ENCODE measurements around the gene ATP2C2.

- no peak for TF ChIP-seq BRCA1 (IDR thresholded peaks at IDR 0.05; ENCODE audit: low read depth, low read length)
- TF ChIP-seq CTCF (IDR thresholded peaks at IDR 0.05; ENCODE audit: control extremely low read depth in 1 of 3, insufficient read depth in 1 of 3, low read depth in 1 of 3, low read length in 3 of 3): no peak
- no peak for TF ChIP-seq ATF2 (IDR thresholded peaks at IDR 0.05; ENCODE audit: low read length)
- no peak for TF ChIP-seq TAF1 (IDR thresholded peaks at IDR 0.05; ENCODE audit: low read depth, low read length)
- no peak for TF ChIP-seq POLR2A (IDR thresholded peaks at IDR 0.05; ENCODE audit: control extremely low read depth in 1 of 2, low read depth in 2 of 2, low read length in 2 of 2)
- no peak for TF ChIP-seq EP300 (IDR thresholded peaks at IDR 0.05; ENCODE audit: borderline replicate concordance in 1 of 2, low read depth in 2 of 2, low read length in 2 of 2)
Observed at GRCh38 chr16:84347161-84347560, 21.2 kb upstream of the ATP2C2 start.

Measured in H1 (cell line).